GM21381 (cell line): Measurements from ENCODE around the gene SLC37A1.

Experiments used
- ATAC-seq: cut with Tn5 transposase; IDR thresholded peaks from one replicate; pipeline ENCODE4 v1.9.1; 2021; ENCODE audit warnings: mild to moderate bottlenecking, moderate library complexity; ENCODE audit not compliant: unreplicated experiment

The SLC37A1 gene

DNA sequence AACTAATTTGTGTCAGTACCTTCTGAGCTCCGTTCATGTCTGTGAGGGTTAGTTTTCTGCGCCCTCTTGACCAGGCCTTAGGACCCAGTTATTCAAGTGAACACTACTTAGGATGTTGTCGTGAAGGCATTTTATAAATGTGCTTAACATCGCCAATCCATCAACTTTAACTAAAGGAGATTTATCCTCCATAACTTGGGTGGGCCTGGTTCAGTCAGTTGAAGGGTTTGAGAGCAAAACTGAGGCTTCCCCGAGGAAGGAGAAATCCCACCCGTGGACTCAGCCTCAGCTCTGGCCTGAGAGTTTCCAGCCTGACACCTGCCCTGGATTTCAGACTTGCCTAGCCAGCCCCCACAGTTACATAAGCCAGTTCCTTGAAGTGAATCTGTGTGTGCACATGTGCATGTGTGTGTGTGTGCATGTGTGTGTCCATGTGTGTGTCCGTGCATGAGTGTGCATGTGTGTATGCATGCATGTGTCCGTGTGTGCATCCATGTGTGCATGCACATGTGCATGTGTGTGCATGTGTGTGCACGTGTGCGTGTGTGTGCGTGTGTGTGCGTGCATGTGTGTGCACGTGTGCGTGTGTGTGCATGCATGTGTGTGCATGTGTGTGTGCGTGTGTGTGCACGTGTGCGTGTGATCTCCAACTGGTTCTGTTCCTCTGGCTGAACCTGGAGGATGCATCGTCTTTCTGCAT lies 77.7 kb downstream of the SLC37A1 start:
- no peak for ATAC-seq

DNA sequence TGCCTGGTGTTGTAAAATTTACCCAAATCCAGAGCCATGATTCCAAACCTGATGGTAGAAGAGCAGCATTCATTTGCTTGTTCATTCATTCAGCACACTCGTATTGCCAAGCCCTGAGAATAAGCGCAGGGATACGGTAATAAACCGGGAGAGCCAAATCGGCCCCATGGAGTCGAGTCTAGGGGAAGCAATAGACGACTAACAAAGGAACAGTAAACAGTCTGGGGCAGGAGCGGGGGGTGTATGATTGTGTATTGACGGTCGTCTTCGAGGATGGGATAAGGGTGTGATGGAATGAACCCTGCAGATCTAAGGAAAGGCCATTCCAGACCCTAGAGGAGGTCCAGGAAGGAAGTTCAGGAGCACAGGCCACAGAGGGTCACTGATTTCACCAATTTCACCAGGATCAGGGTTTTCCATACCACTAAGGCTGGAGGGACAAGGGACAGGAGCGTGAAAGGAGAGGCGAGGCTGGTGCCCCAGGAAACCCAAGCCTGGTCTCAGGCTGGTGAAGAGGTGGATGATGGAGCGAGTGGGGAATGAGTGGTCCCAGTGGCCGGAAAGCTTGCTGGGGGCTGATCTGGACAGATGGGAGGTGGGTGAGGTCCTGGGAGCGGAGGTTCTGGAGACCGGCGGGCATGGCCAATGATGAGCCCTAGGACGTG lies 78.6 kb downstream of the SLC37A1 start:
- no peak for ATAC-seq

DNA sequence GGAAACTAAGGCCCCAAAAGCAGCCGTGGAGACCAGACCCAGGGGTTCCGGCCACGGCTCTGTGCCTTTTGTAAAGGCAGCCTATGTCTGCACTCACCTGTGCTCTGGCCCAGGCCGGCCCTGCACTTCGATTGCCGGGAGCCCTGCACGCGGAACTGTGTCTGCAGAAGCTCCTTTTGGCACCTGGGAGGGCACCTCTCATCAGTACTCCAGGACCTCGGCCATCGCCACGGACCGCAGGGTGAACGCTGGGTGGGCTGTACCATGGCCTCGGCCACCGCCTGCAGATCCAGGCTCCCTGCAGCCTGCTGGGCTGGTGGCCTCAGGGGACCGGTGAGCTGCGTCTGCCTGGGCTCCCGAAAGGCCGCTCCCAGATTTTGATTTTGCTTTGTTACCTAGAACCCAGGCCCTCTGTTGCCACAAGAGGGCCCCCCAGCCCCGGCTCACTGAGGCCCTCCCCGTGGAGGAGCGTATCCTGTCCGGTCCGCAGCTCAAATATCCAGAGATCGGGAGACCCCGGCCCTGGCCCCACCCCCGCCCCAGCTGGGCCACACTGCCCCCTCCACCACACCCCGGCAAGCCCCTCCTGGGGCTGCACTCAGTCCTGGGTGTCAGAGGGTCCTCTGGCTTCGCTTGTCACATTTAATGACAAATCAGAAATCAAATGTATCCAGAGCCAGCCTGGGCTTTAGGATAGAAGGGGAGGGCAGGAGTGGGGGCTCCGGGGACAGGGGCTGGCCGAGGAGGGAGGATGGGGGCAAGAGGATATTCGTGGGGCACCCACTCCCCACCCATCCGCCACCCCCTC lies 79.6 kb downstream of the SLC37A1 start:
- no peak for ATAC-seq

DNA sequence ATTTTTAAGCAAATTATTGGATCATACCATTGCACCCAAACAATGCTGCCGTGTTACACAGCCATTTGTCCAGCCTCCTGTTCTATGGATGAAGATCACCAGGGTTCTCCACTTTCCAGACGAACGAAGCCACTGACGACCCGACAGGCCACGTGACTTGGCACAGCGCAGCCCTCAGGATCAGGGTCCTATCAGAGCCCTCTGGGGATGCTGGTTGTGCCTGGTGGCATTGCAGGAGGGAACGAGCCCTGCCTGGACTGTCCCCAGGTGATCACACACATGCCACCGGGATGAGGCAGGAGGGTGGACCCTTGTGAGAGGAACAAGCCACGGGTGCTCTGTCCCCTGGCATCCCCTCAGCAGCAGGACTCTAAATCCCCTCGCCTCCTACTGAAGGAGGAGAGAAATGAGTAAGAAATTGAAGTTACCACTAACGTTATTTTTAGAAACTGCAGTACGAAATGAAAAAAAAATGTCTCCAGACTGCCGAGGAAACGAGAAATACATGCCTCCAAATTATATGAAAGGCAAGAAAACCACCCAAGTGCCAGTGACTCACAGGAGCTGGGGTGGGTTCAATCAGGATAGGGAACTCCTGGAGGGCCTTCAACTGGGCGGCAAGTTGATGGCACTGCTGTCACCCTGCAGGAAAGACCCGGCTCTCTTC lies 81.1 kb downstream of the SLC37A1 start:
- no peak for ATAC-seq

DNA sequence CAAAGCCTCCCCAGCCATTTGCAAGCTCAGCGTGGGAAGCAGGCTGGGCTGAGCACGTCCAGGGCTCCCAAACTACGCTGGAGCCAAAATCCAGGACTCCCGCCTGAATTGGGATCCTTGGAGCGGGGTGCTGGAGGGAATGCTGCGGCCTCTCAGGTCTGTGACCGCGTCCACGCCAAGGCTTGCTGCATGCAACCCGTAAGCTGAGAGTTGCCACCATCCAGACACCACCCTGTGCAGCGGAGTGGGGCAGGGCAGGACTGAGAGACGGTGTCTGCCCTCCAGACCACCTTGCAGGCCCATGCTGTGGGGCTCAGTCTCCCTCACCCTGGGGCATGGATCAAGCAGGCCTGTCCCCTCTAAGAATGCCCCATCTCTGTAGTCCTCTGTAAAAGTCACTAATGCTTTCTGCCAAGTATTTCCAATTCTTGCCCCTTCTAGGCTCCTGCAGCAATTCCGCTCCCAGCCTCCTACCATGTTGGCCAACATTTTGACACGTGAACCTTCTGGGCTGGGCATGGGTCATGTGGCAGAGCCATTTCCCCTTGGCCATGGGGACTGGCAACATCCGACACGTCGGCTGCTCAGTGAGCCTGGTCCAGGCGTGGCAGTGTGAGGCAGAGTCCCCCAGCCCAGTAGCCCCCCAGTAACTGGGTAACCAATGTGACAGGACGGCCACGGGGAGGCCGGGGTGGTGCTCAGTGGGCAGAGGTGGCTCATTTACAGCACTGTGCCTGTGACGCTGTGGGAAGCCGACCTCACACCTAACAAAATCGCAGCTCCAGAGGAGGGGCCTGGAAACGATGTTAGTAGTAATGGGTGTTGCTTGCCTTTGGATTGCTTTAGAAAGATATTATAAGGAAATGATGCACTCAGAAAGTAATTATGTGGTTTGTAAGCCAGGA lies 81.9 kb downstream of the SLC37A1 start:
- no peak for ATAC-seq

DNA sequence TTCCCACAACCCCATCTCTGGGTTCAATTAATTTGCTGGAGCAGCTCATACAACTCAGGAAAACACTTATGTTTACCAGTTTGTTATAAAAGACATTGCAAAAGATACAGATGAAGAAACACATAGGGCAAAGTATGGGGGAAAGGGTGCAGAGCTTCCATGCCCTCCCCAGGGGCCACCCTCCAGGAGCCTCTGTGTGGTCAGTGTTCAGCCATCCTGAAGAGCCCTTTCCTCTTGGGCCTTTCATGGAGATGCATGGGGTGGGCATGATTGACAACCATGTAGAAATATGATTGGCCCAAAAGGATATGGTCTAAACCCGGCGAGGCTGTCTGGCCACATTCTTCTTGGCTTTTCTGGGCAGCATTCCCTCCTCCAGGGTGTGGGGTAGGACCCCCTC lies 83.0 kb downstream of the SLC37A1 start:
- ATAC-seq: no peak

DNA sequence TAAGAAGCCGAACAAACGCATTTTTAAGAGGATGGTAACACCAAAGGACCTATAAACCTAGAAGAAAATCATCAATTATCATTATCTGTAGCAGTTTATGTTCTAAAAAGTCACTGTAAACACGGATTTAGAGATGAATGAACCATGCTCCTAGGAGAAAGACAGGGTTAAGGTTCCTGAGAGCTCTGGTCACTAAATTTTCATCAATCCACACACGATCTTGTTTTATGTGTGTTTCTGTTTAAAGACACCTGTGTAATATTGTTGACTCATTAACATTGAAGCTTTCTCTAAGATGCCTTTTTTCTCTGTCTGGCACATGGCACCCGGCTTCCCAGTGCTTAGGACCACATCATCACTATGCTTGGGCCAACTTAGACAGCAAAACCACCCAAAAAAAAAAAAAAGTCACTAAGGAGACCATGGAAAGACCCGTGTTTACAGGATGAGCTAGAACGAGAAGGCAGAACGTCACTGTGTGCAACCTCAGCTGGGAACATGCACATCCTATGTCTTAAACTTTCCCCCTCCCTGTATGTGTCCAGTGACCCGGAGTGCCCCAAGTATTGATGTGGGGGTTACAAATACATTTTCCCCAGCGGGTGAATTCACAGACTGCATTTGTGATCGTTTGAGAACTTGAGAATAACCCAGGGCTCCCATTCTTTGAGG lies 84.0 kb downstream of the SLC37A1 start:
- no peak for ATAC-seq

DNA sequence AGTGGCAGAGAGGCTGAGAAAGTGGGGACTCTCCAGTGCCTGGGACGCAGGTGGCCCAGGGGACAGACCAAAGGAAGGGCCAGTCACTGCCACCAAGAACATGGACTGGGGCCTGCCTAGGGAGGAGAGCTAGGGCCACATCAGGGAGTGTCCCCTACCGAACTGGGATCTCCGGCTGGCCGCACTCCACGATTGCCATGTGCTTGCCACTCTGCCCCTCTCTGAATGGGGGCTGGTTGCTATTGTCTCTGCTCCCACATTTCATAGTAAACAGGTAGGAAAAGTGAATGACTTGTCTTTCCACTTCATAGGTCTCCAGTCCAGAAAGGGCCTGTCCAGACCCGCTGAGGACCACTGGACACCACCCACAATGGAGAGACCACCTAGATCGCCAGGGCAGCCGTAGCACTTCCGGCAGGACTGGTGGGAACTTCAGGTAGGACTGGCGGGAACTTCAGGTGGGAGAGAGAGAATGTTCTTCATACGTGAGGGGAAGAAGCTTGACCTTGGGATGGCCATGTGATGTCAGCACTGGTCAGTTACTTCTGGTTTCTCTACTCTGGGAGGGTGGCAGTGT lies 84.6 kb downstream of the SLC37A1 start:
- ATAC-seq: no peak

DNA sequence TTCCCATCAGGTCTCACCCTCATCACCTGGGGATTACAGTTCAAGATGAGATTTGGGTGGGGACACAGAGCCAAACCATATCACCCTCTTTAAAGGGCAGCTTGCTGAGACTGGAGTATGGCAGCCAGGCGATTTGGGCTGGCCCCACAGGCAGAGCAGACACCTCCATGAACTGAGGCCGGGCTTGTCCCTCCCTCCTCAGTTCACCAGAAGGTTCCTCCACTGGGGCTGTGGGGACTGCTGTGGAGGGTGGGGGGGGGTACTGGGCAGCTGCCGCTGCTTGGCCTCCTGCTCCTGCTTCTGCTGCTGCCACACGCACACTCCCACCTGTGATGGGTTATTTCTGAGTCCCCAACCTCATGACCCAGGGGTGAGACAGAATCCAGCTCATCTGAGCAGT lies 85.8 kb downstream of the SLC37A1 start:
- no peak for ATAC-seq

DNA sequence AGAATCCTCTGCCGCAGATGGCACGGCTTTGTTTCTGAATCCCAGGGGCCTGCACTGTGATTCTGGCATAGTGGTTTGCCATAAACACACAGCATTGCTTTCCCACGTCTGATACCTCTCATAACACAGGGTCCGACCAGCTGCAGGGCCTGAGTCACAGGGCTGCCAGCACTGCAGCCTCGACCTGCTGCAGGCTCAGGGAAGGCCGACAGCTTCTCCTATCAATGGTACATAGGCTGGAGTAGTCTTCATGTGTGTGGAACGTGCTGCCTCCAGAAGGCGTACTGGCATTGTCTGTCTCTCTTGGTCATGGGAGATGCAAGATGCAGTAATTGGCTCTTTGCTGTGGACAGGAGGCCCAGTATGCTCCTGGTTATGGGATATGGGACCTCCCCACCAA lies 86.3 kb downstream of the SLC37A1 start:
- ATAC-seq: no peak

DNA sequence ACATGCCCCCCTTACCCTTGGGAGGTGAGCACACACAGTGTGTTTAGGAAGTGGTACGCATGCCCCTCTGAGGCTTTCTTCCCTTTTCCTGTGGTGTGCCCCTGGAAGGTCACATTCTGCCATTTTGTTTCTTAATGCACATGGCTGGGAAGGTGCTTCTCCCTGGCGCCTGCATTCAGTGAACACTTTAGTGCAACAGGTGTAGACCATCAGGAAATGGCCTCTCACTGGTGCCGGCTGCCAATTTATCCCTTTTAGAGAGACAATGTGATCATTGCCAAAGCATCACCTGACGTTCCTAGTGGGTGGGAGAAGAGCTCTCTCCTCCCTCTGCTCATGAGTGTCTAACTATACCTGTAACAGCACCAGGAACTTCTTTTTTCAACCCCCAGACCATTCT lies 88.0 kb downstream of the SLC37A1 start:
- ATAC-seq: no peak

DNA sequence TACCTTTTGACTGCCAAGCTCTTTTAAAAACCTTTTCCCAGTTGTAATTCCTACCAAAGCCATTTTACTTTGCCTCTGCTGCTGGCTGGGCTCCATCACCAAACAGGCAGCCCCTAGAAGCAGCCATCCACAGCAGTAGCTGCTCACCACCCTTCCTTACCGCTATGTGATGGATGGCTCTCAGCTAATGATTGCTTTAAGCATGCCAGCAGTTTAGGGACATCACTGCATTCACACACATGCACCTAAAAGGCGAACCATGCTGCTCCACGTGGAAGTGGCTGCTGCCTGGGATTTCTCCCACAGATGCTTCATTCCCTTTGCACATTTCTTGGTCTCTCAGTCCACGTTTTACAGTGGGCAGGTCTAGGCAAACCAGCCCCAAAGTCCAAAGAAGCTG lies 93.5 kb downstream of the SLC37A1 start:
- no peak for ATAC-seq

DNA sequence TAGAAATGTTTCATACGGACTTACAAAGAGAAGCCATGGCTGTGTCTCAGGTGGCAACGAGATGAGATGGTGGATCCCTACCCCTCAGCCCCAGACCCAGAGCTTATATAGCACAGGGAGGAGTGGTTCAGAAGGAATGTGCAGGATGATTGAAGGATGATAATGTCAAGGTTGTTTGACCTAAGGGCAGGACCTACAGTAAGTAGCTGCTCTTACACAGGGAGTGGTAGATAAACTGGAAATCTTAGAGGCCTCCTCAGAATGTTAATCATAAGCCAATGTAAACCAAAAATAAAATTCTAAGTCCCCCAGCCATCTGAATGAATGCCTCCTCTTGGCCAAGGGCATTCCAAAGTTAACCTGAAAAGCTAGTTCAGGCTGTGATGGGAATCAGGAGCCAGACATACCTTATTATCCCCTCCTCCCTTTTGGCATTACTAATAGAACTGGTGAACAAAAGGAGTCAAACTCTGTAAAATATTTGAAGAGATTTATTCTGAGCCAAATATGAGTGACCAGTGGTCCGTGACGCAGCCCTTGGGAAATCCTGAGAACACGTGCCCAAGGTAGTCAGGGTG lies 94.0 kb downstream of the SLC37A1 start:
- no peak for ATAC-seq

DNA sequence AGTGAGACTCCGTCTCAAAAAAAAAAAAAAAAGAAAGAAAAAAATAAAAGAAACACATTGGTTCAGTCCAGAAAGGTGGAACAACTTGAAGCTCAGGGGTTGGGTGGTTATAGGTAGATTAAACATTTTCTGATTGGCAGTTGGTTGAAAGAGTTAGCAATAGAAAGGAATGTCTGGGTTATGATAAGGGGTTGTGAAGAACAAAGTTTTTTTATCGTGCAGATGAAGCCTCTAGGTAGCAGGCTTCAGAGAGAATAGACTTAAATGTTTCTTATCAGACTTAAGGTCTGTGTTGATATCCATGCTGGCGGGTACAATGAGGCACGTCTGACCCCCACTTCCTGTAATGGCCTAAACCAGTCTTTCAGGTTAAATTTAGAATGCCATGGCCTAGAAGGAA lies 94.8 kb downstream of the SLC37A1 start:
- no peak for ATAC-seq

DNA sequence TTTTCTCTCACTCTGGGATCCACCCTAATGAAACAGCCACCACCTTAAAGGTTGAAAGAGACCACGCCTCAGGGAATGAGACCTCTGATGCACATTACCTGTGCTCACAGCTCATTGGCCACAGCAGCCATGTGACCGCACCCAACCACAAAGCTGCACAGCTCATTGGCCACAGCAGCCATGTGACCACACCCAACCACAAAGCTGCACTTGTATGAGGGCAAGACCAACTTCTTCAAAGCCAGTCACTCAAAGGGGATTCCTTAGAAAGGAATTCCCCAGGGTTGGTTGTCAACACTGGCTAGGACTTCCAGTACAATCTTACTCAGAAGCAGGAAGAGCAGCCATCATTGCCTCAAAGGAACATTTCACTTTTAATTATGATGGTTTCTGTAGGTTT lies 96.2 kb downstream of the SLC37A1 start:
- ATAC-seq: no peak

DNA sequence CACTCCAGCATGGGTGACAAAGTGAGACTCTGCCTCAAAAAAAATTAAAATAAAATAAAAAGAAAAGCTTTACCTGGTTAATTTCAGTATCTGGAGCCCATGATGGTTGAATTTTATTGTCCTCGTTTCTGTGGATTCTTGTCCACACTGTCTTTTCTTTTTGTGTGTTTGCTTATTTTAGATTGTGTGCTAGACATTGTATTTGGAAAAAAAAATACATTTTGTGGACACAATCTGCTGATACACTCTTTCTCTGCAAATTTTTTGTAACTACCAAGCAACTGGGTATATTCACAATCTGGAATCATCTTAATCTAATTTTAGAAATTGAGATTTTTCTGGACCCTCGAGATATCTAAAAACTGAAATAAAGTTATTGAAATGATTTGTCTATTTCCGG lies 98.2 kb downstream of the SLC37A1 start:
- ATAC-seq: no peak

DNA sequence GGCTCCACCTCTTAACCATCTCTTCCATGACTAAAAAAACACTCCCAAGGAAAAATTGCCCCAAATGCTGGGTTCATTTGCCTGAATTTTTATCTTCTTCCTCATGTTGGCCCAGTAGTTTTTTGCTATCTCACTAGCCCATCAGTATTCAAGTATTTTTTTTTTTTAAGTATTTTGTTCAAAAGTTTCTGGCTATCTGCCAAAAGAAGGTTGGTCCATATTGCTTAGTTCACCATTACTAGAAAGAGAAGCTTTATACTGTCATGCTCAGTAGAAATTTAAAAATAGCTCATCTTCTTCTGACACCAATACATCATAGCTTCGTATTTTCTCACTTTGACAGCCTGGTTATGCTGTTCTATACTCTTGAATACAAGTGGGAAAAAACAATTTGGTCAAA lies 98.7 kb downstream of the SLC37A1 start:
- ATAC-seq: no peak

DNA sequence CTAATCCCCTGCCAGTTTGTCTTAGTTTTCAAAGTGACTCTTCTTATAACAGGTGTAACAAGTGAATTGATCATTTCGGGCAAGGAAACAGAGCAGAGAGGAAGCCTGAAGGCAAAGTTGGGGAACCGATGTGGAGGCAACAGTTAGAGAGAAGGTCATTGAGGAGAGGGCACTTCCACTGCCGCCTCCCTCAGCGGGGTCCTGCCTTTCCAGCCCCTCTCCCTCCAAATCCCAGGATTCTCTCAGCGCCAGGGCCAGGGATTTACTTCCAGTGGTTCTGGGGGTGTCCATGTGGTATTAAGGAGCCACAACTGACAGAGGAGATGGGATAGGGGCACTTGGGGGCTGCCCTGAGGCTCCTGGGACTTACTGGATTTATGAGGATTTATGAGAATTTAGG lies 100.1 kb downstream of the SLC37A1 start:
- no peak for ATAC-seq

DNA sequence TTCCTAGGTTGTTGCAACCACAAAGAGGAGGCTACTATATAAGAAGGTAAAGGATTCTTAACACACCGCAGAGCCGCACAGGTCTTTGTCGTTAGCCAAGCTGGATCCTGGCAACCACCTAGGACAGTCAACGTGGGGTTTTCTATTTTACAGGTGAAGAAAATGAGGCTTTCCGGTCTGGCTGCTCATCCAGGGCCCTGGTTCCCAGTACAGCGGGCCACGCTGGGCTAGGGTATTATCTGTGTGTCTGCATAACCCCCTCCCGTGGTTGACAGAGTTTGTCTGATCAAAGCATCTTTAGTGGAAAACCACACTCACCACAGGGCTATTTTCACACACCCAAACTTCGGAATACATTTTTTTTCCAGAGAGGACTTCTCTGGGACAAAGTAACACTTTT lies 100.7 kb downstream of the SLC37A1 start:
- no peak for ATAC-seq
